Peyer's patch (tissue), 4 donors: Measurements from ENCODE around the gene C1orf167. TPM values are rescaled to one million over a fixed set of nuclear protein-coding genes. Genes with fewer than 3 reads are reported as not detected.
A peak's percentile ranks its signal among the peaks of the same experiment; 100 is the strongest.

Experiments
- DNase-seq, 3 donors: peaks; one replicate each; pipeline ENCODE4 v3.0.0-alpha.2; 2017 to 2019
- H3K27ac ChIP-seq, 4 donors: fragments of 200-600 bp; sonication (generic); one replicate each; pipeline ENCODE4 v1.5.1; 2016 to 2019
- H3K27me3 ChIP-seq, 2 donors: fragments of 200-600 bp; sonication (generic); one replicate each; pipeline ENCODE4 v1.5.1; 2019
- H3K36me3 ChIP-seq, 3 donors: fragments of 200-600 bp; sonication (generic); one replicate each; pipeline ENCODE4 v1.5.1; 2016 to 2019
- H3K4me1 ChIP-seq, 4 donors: fragments of 200-600 bp; sonication (generic); one replicate each; pipeline ENCODE4 v1.5.1; 2016 to 2019
- H3K4me3 ChIP-seq, 4 donors: fragments of 200-600 bp; sonication (generic); 1 replicate in 3 of 4; 2 replicates in 1 of 4; pipeline ENCODE4 v1.5.1; 2016 to 2019; ENCODE audit warnings: mild to moderate bottlenecking in 1 of 4
- H3K9me3 ChIP-seq, 4 donors: fragments of 200-600 bp; sonication (generic); one replicate each; pipeline ENCODE4 v1.5.1; 2016 to 2019; ENCODE audit warnings: mild to moderate bottlenecking in 1 of 4
- CTCF ChIP-seq, 6 experiments: fragments of 450-650 bp in 4 of 6; fragments of 200-600 bp in 2 of 6; sonication (generic) in 1 of 6; IDR thresholded peaks; one replicate each; pipeline ENCODE4 v1.5.1; 2017 to 2019; ENCODE audit warnings: antibody characterized with exemption in 6 of 6, mild to moderate bottlenecking in 3 of 6, moderate library complexity in 1 of 6
- POLR2A ChIP-seq, 2 donors: fragments of 450-650 bp; IDR thresholded peaks; one replicate each; pipeline ENCODE4 v1.5.1; 2017; ENCODE audit warnings: antibody characterized with exemption in 2 of 2, mild to moderate bottlenecking in 2 of 2, moderate library complexity in 2 of 2
- total RNA-seq, 4 donors: library from RNA; depleted of rRNA; stranded (reverse); fragments of >200 nt; gene quantifications; one replicate each; pipeline ENCODE4 v1.1.0, GENCODE V29; 2016

Gene C1orf167
- total RNA-seq, 4 donors from 2014 or later: not detected

DNA sequence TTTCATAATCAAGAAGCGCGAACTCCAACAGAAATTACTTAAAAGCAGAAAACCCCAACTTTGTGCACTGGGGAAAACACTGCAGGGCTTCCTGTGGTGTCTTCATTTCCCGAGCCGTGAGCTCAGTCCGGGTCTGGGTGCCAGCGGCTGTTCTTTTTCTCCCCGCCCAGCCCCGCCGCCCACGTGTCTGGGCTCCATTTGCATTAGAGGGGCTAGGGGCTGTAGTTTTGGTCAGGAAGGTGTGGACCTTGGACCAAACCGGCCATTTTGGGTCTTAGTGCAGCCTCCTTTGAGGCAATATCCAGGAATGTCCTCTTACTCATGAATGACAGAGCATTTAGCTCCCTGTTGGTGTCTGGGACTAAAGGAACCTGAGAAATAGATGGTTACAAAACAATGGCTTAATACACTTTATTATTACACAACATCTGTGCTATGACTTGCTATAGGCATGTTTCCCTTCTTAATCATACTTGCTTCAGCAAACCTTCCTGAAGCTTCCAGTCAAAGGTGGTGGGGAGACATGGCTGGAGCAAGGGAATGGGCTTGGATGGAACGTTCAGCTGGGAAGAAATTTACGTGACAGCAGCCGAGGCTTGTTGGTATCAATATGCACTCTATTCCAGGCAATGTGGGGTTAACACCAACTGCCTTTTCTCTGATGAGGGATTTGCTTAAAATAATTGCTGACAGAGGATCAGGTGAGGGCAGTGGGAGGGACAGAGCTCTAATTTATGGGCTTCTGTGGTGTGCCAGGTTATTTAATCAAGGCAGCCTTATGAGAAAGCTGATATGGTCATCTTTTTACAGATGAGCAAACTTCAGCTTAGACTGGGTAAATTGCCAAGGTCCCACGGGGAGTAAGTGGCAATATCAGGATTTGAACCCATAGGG lies 25.0 kb upstream of the C1orf167 start:
- Histone ChIP-seq H3K9me3 (no peaks in the 10 kb centered on the region), H3K4me3 (peak overlapping the region; percentile 59 to 80 (median 78))
- peak in 2 of 3 donors; percentile 47 to 70 for DNase-seq

GRCh38 chr1:11738096-11738495 lies 23.9 kb upstream of the C1orf167 start:
- Histone ChIP-seq H3K4me1 (peaks cover 0 to 18% (median 10%) of the 10 kb centered on the region in 4 donors), H3K36me3 (no peaks in the 10 kb centered on the region), H3K27me3 (no peaks in the 10 kb centered on the region), H3K27ac (no peak overlapping the region), H3K4me3 (no peak overlapping the region), H3K9me3 (no peaks in the 10 kb centered on the region)
- TF ChIP-seq CTCF (IDR thresholded peaks at IDR 0.05) (no peak), POLR2A (IDR thresholded peaks at IDR 0.05) (no peak)
- DNase-seq: no peak

More for the DNA sequence above, 25.0 kb upstream of the C1orf167 start:
- TF ChIP-seq CTCF (IDR thresholded peaks at IDR 0.05) (no peak), POLR2A (IDR thresholded peaks at IDR 0.05) (no peak)
- peaks cover 0 to 25% (median 10%) of the 10 kb centered on the region in 4 donors for H3K4me1 ChIP-seq
- no peaks in the 10 kb centered on the region for H3K36me3 ChIP-seq
- H3K27ac ChIP-seq: peak overlapping the region; percentile 68 to 83 (median 81)
- no peaks in the 10 kb centered on the region for H3K27me3 ChIP-seq

- H3K27ac ChIP-seq: no peak overlapping the region
- no peaks in the 10 kb centered on the region for H3K9me3 ChIP-seq
- no peak for DNase-seq
- TF ChIP-seq CTCF (IDR thresholded peaks at IDR 0.05): no peak
- no peaks in the 10 kb centered on the region for H3K27me3 ChIP-seq
- H3K4me1 ChIP-seq: peaks cover 0 to 18% (median 10%) of the 10 kb centered on the region in 4 donors
- H3K4me3 ChIP-seq: no peak overlapping the region
- no peaks in the 10 kb centered on the region for H3K36me3 ChIP-seq
Observed at GRCh38 chr1:11738783-11739182, 23.2 kb upstream of the C1orf167 start.

DNA sequence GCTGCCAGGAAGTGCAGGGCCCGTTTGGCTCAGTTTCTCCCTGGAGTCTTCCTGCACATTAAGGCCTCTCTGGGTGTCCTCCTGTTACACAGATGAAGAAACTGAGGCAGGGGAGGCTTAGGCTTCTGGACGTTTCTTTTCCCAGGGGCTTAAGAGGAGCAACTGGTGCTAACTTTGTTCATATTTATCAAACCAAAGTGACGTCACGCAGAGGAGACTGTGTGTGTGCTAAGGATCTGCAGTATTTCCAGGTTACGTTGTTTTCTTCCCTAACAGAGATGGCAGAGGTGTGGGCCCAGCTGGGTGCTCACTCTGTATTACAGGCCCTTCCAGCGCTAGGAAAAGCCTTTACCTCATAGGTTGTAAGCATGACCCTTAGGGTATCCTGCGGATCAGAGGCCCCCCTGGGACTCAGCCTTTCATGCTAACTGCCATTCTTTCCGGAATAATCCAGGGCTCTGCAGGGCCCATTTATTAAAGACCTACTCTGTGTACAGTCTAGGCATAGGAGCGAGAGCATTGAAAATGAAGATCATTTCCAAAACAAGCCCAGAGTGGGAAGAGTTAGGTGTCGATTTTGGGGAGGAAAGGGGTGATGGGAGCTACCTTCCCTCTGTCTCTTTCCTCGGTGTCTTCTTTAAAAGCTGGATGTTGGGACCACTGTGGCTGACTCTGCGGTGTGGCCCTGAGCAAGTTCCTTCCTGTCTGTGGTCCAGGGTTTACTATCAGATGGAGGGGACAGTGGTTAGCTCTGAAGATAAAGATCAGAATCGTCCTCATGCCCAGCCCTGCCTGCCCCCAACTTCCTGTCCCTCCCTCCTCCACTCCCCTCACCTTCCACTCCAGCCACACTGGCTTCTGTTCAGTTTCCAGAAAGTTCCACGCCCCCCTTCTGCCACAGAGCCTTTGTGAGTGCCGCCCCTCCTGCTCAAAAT lies 21.5 kb upstream of the C1orf167 start:
- Histone ChIP-seq H3K36me3 (no peaks in the 10 kb centered on the region), H3K27ac (no peak overlapping the region), H3K9me3 (no peaks in the 10 kb centered on the region), H3K4me3 (no peak overlapping the region), H3K4me1 (peaks cover 0 to 16% (median 10%) of the 10 kb centered on the region in 4 donors), H3K27me3 (no peaks in the 10 kb centered on the region)
- no peak for TF ChIP-seq CTCF (IDR thresholded peaks at IDR 0.05)
- TF ChIP-seq POLR2A (IDR thresholded peaks at IDR 0.05): no peak
- no peak for DNase-seq

GRCh38 chr1:11741482-11741881 lies 20.5 kb upstream of the C1orf167 start:
- no peaks in the 10 kb centered on the region for H3K9me3 ChIP-seq
- TF ChIP-seq POLR2A (IDR thresholded peaks at IDR 0.05) (no peak), CTCF (IDR thresholded peaks at IDR 0.05) (no peak)
- no peak overlapping the region for H3K27ac ChIP-seq
- H3K27me3 ChIP-seq: no peaks in the 10 kb centered on the region
- no peaks in the 10 kb centered on the region for H3K36me3 ChIP-seq
- H3K4me3 ChIP-seq: no peak overlapping the region
- no peak for DNase-seq
- peaks cover 0 to 15% (median 9%) of the 10 kb centered on the region in 4 donors for H3K4me1 ChIP-seq
